HEK293T (cell line): Measurements from ENCODE around the gene GNA14.

ENCODE experiments used
- CTCF ChIA-PET: fragments of 350-600 bp; formaldehyde crosslinking; extraction: SDS; loops from one replicate; lab custom pipeline; 2021; ENCODE audit warnings: antibody characterized with exemption, inconsistent platforms; lab: Yijun Ruan, JAX
- POLR2A ChIA-PET: fragments of 350-600 bp; formaldehyde crosslinking; extraction: SDS; loops from one replicate; lab custom pipeline; 2020; ENCODE audit warnings: antibody characterized with exemption, inconsistent platforms; lab: Yijun Ruan, JAX
- DNase-seq: peaks from one replicate; pipeline ENCODE4 v3.0.0; 2012; ENCODE audit warnings: mixed read lengths; ENCODE audit errors: extremely low spot score
- ARNT ChIP-seq: fragments of 450-650 bp; IDR thresholded peaks from 2 replicates; pipeline ENCODE4 v1.6.1; 2017; ENCODE audit warnings: mild to moderate bottlenecking
- BHLHE40 ChIP-seq: fragments of 450-650 bp; IDR thresholded peaks from 2 replicates; pipeline ENCODE4 v1.6.1; 2016; ENCODE audit warnings: mild to moderate bottlenecking, moderate library complexity, borderline replicate concordance
- CTBP1 ChIP-seq: fragments of 450-650 bp; IDR thresholded peaks from 2 replicates; pipeline ENCODE4 v1.6.1; 2016; ENCODE audit warnings: borderline replicate concordance
- ELF4 ChIP-seq: fragments of 450-650 bp; IDR thresholded peaks from 2 replicates; pipeline ENCODE4 v1.6.1; 2017; ENCODE audit warnings: antibody characterized with exemption
- FOXA1 ChIP-seq: fragments of 450-650 bp; IDR thresholded peaks from 2 replicates; pipeline ENCODE4 v1.6.1; 2016; ENCODE audit warnings: mild to moderate bottlenecking
- FOXK2 ChIP-seq: fragments of 450-650 bp; IDR thresholded peaks from 2 replicates; pipeline ENCODE4 v1.6.1; 2016; ENCODE audit warnings: mild to moderate bottlenecking
- FOXM1 ChIP-seq: fragments of 450-650 bp; IDR thresholded peaks from 2 replicates; pipeline ENCODE4 v1.6.1; 2017; ENCODE audit warnings: mild to moderate bottlenecking, borderline replicate concordance
- HDGF ChIP-seq: fragments of 450-650 bp; IDR thresholded peaks from 2 replicates; pipeline ENCODE4 v1.6.1; 2017; ENCODE audit warnings: antibody characterized with exemption, borderline replicate concordance
- L3MBTL2 ChIP-seq: fragments of 450-650 bp; conservative IDR thresholded peaks from 2 replicates; pipeline ENCODE4 v1.6.1; 2016; ENCODE audit warnings: mild to moderate bottlenecking
- LEF1 ChIP-seq: fragments of 450-650 bp; IDR thresholded peaks from 2 replicates; pipeline ENCODE4 v1.6.1; 2017; ENCODE audit warnings: mild to moderate bottlenecking, borderline replicate concordance
- NFRKB ChIP-seq: fragments of 450-650 bp; IDR thresholded peaks from 2 replicates; pipeline ENCODE4 v1.6.1; 2016; ENCODE audit warnings: mild to moderate bottlenecking, moderate library complexity
- PKNOX1 ChIP-seq: fragments of 450-650 bp; IDR thresholded peaks from 2 replicates; pipeline ENCODE4 v1.6.1; 2016
- SP1 ChIP-seq: fragments of 450-650 bp; IDR thresholded peaks from 2 replicates; pipeline ENCODE4 v1.6.1; 2017
- SUZ12 ChIP-seq: fragments of 450-650 bp; IDR thresholded peaks from 2 replicates; pipeline ENCODE4 v1.6.1; 2016; ENCODE audit warnings: mild to moderate bottlenecking
- TARDBP ChIP-seq: fragments of 450-650 bp; IDR thresholded peaks from 2 replicates; pipeline ENCODE4 v1.6.1; 2016
- ZNF384 ChIP-seq: fragments of 450-650 bp; IDR thresholded peaks from 2 replicates; pipeline ENCODE4 v1.6.1; 2016

The GNA14 gene

GRCh38 chr9:77457916-77458592 lies 190.1 kb downstream of the GNA14 start:
- ChIA-PET CTCF (interaction anchor here (0.8 to 1.7 kb wide), 4 partner anchors 9 to 37 kb away, joined by 3 to 6 read pairs (median 5); no protein-coding TSS in a partner anchor), POLR2A (no interaction called here)
- TF ChIP-seq FOXA1 = no peak
- no peak for TF ChIP-seq CTBP1
- no peak for TF ChIP-seq ARNT
- no peak for TF ChIP-seq NFRKB
- TF ChIP-seq ELF4 = no peak
- no peak for TF ChIP-seq BHLHE40
- no peak for TF ChIP-seq LEF1
- TF ChIP-seq SP1 = no peak
- TF ChIP-seq ZNF384 = no peak
- TF ChIP-seq L3MBTL2 = no peak
- TF ChIP-seq FOXM1 = no peak
- TF ChIP-seq PKNOX1 = no peak
- TF ChIP-seq SUZ12 = no peak
- TF ChIP-seq TARDBP = no peak
- no peak for TF ChIP-seq FOXK2
- DNase-seq = peak; percentile 80

- TF ChIP-seq FOXK2 = no peak
- no peak for TF ChIP-seq LEF1
- TF ChIP-seq CTBP1 = no peak
- ChIA-PET POLR2A (no interaction called here), CTCF (interaction anchor here (0.6 to 2.3 kb wide), 8 partner anchors 10 to 282 kb away, joined by 3 to 7 read pairs (median 4); no protein-coding TSS in a partner anchor)
- DNase-seq = peak; percentile 82
Observed at GRCh38 chr9:77456829-77457437, 191.2 kb downstream of the GNA14 start.

GRCh38 chr9:77455312-77455927 lies 192.7 kb downstream of the GNA14 start:
- DNase-seq = peak; percentile 65
- ChIA-PET CTCF (interaction anchor here (0.6 to 2.3 kb wide), 3 partner anchors 12 to 496 kb away, joined by 3 to 7 read pairs (median 3); no protein-coding TSS in a partner anchor), POLR2A (no interaction called here)
- TF ChIP-seq FOXA1 (no peak), PKNOX1 (peak; percentile 67), ELF4 (no peak)

GRCh38 chr9:77454663-77455062 lies 193.5 kb downstream of the GNA14 start:
- CTCF ChIA-PET = interaction anchor here (0.6 kb wide), 1 partner anchor 497 kb away, joined by 3 read pairs; no protein-coding TSS in a partner anchor
- POLR2A ChIA-PET = no interaction called here
- DNase-seq = no peak
- TF ChIP-seq TARDBP = no peak
- no peak for TF ChIP-seq PKNOX1
- TF ChIP-seq FOXK2 = no peak
- TF ChIP-seq CTBP1 = no peak
- TF ChIP-seq LEF1 = no peak

- POLR2A ChIA-PET = no interaction called here
- no peak for DNase-seq
- no peak for TF ChIP-seq TARDBP
- no peak for TF ChIP-seq NFRKB
- no peak for TF ChIP-seq FOXA1
- TF ChIP-seq SP1 = no peak
- TF ChIP-seq ARNT = no peak
- no peak for TF ChIP-seq LEF1
- TF ChIP-seq FOXM1 = no peak
- TF ChIP-seq ZNF384 = no peak
- TF ChIP-seq SUZ12 = no peak
- TF ChIP-seq BHLHE40 = no peak
- no peak for TF ChIP-seq FOXK2
- no peak for TF ChIP-seq CTBP1
- no peak for TF ChIP-seq L3MBTL2
- no peak for TF ChIP-seq PKNOX1
- no peak for TF ChIP-seq HDGF
- no peak for TF ChIP-seq ELF4
- CTCF ChIA-PET = interaction anchor here (0.9 kb wide), 1 partner anchor 33 kb away, joined by 3 read pairs; no protein-coding TSS in a partner anchor
Observed at GRCh38 chr9:77453825-77454647, 194.1 kb downstream of the GNA14 start.
